K562 (cell line): ENCODE results near the gene CENPE.

Experiments
- ATF3 ChIP-seq, 2 experiments: fragments of 450-650 bp in 1 of 2; sonication (generic) in 1 of 2; formaldehyde crosslinking in 1 of 2; IDR thresholded peaks in 1 of 2; conservative IDR thresholded peaks in 1 of 2; 2 replicates each; pipeline versions ENCODE4 v1.6.1 to v1.8.1; 2016 to 2023; ENCODE audit warnings: mild to moderate bottlenecking in 2 of 2, moderate library complexity in 2 of 2, inconsistent platforms in 1 of 2, missing genetic modification reagents in 1 of 2
- CTCF ChIP-seq, 3 experiments: IDR thresholded peaks in 2 of 3; conservative IDR thresholded peaks in 1 of 3; 2 replicates each; pipeline ENCODE4 v1.5.1; 2011 to 2012; ENCODE audit warnings: low read length in 3 of 3, mild to moderate bottlenecking in 3 of 3, control low read depth in 2 of 3, improper control_type of control experiment in 1 of 3, inconsistent platforms in 1 of 3, low read depth in 1 of 3, mixed read lengths in 1 of 3, moderate library complexity in 1 of 3; ENCODE audit not compliant: insufficient read depth in 2 of 3
- MTA1 ChIP-seq: fragments of 450-650 bp; IDR thresholded peaks from 2 replicates; pipeline ENCODE4 v1.6.1; 2017; ENCODE audit warnings: borderline replicate concordance
- RCOR1 ChIP-seq, 2 experiments: IDR thresholded peaks; 2 replicates each; pipeline ENCODE4 v1.6.1; 2012; ENCODE audit warnings: low read depth in 2 of 2, low read length in 2 of 2, borderline replicate concordance in 1 of 2, improper control_type of control experiment in 1 of 2
- ZNF324 ChIP-seq: fragments of 250-450 bp; sonication (Bioruptor Pico); IDR thresholded peaks from 2 replicates; pipeline ENCODE4 v1.4.0; 2020; ENCODE audit warnings: mild to moderate bottlenecking

GRCh38 chr4:103100691-103101090 lies 97.5 kb downstream of the CENPE start:
- TF ChIP-seq ATF3 (IDR thresholded peaks at IDR 0.05) (no peak), ATF3 (CRISPR knock-in tag; conservative IDR thresholded peaks at IDR 0.05) (no peak), RCOR1 (IDR thresholded peaks at IDR 0.05; ENCODE audit: borderline replicate concordance in 1 of 2, low read depth in 2 of 2, low read length in 2 of 2) (no peak), ZNF324 (CRISPR knock-in tag) (no peak), MTA1 (no peak), CTCF (IDR thresholded peaks at IDR 0.05 in 2 of 3, conservative IDR thresholded peaks at IDR 0.05 in 1 of 3; ENCODE audit: insufficient read depth in 2 of 3, low read depth in 1 of 3, low read length in 3 of 3) (no peak)
